ENCODE results near the gene DCHS1. TPM values are rescaled to one million over a fixed set of nuclear protein-coding genes. Genes with fewer than 3 reads are reported as not detected.

Gene DCHS1
- total and polyA plus RNA-seq, 2 of the 13 experiments (the other 11 are each of a cell fraction or from before 2014, with no cell fraction given) = under 0.01 to 0.03 TPM

- TF ChIP-seq AFF4 (CRISPR knock-in tag; IDR thresholded peaks at IDR 0.05) (no peak), POGZ (CRISPR knock-in tag; IDR thresholded peaks at IDR 0.05) (0 out of 2 replicates have a peak, but pooled peaks have one; percentile 39), TFDP1 (CRISPR knock-in tag; IDR thresholded peaks at IDR 0.05; ENCODE audit: borderline replicate concordance) (no peak; the same call in 1 of the 2 replicates), CTCF (CRISPR knock-in tag; IDR thresholded peaks at IDR 0.05) (peak; percentile 18; the same call in 1 of the 2 replicates), IRX3 (CRISPR knock-in tag; IDR thresholded peaks at IDR 0.05; ENCODE audit: borderline replicate concordance, low read depth) (no peak), ZNF75D (CRISPR knock-in tag; IDR thresholded peaks at IDR 0.05; ENCODE audit: borderline replicate concordance) (no peak), SNAPC2 (CRISPR knock-in tag; IDR thresholded peaks at IDR 0.05) (no peak), ZNF704 (CRISPR knock-in tag; IDR thresholded peaks at IDR 0.05; ENCODE audit: borderline replicate concordance) (no peak), ZNF883 (CRISPR knock-in tag; IDR thresholded peaks at IDR 0.05; ENCODE audit: not compliant biosample characterization) (no peak), KDM6A (CRISPR knock-in tag; IDR thresholded peaks at IDR 0.05; ENCODE audit: low read depth) (no peak), GRHL1 (CRISPR knock-in tag; conservative IDR thresholded peaks at IDR 0.05) (no peak)
- TF ChIP-seq, protein P1, sequence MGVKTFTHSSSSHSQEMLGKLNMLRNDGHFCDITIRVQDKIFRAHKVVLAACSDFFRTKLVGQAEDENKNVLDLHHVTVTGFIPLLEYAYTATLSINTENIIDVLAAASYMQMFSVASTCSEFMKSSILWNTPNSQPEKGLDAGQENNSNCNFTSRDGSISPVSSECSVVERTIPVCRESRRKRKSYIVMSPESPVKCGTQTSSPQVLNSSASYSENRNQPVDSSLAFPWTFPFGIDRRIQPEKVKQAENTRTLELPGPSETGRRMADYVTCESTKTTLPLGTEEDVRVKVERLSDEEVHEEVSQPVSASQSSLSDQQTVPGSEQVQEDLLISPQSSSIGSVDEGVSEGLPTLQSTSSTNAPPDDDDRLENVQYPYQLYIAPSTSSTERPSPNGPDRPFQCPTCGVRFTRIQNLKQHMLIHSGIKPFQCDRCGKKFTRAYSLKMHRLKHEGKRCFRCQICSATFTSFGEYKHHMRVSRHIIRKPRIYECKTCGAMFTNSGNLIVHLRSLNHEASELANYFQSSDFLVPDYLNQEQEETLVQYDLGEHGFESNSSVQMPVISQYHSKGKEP (CRISPR knock-in tag; IDR thresholded peaks at IDR 0.05) = no peak
- TF ChIP-seq, protein P2, sequence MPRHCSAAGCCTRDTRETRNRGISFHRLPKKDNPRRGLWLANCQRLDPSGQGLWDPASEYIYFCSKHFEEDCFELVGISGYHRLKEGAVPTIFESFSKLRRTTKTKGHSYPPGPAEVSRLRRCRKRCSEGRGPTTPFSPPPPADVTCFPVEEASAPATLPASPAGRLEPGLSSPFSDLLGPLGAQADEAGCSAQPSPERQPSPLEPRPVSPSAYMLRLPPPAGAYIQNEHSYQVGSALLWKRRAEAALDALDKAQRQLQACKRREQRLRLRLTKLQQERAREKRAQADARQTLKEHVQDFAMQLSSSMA (CRISPR knock-in tag; IDR thresholded peaks at IDR 0.05) = no peak
Measured at GRCh38 chr11:6619004-6619745, 36.4 kb downstream of the DCHS1 start, which contains the start of gene TPP1 (continued).
